Calu3 (cell line): ENCODE measurements around the gene EIF4B. TPM values are rescaled to one million over a fixed set of nuclear protein-coding genes. Genes with fewer than 3 reads are reported as not detected.

Experiments
- BruUV-seq: library from RNA; stranded (reverse); fragments of 400-500 nt; replicated peaks from 2 replicates; lab custom pipeline; 2021; lab: Mats Ljungman, UMichigan
- CTCF ChIA-PET: fragments of 300-600 bp; sonication (Branson Sonifier 250); formaldehyde crosslinking; loops from one replicate; lab custom pipeline; 2022; ENCODE audit warnings: antibody characterized with exemption; lab: Charles Lee
- DNase-seq: peaks from one replicate; pipeline ENCODE4 v3.0.0; 2022
- H3K27ac Mint-ChIP-seq: one replicate; pipeline ENCODE4 v1.8.0; 2022; ENCODE audit warnings: mixed read lengths; ENCODE audit not compliant: unreplicated experiment
- H3K27me3 Mint-ChIP-seq: one replicate; pipeline ENCODE4 v1.8.0; 2022; ENCODE audit warnings: mixed read lengths; ENCODE audit not compliant: unreplicated experiment
- H3K36me3 Mint-ChIP-seq: one replicate; pipeline ENCODE4 v1.8.0; 2022; ENCODE audit warnings: mild to moderate bottlenecking, moderate library complexity, mixed read lengths; ENCODE audit not compliant: insufficient read depth, unreplicated experiment
- H3K4me1 Mint-ChIP-seq: one replicate; pipeline ENCODE4 v1.8.0; 2022; ENCODE audit warnings: mild to moderate bottlenecking, low read depth, mixed read lengths; ENCODE audit not compliant: unreplicated experiment
- H3K4me3 Mint-ChIP-seq: one replicate; pipeline ENCODE4 v1.8.0; 2022; ENCODE audit warnings: mild to moderate bottlenecking, low read depth, moderate library complexity, mixed read lengths; ENCODE audit not compliant: unreplicated experiment
- H3K9me3 Mint-ChIP-seq: one replicate; pipeline ENCODE4 v1.8.0; 2022; ENCODE audit warnings: low read depth, mixed read lengths; ENCODE audit not compliant: unreplicated experiment
- intact Hi-C: fragments of 100-400 bp; cut with micrococcal nuclease; formaldehyde crosslinking; loops from one replicate; pipeline ENCODE4 v1.10.0; 2022; ENCODE audit not compliant: unreplicated experiment
- total RNA-seq: library from RNA; stranded (reverse); gene quantifications from 2 replicates; pipeline ENCODE4 v1.2.3, GENCODE V29; 2022
- TF ChIP-seq, protein P1 (sequence below): fragments of 200-600 bp; IDR thresholded peaks from one replicate; pipeline ENCODE4 v1.8.0; 2022; ENCODE audit warnings: antibody characterized with exemption; ENCODE audit not compliant: unreplicated experiment

EIF4B gene
- total RNA-seq, 1 experiment from 2014 or later: 272 TPM

- CTCF ChIA-PET: no interaction called here
- no TSS peak for BruUV-seq
- Mint-ChIP-seq H3K27me3 (no peaks in the 10 kb centered on the region), H3K36me3 (peaks cover 82% of the 10 kb centered on the region), H3K4me1 (peaks cover 9% of the 10 kb centered on the region), H3K27ac (no peak overlapping the region), H3K4me3 (no peak overlapping the region), H3K9me3 (no peaks in the 10 kb centered on the region)
- no peak for DNase-seq
- TF ChIP-seq, protein P1, sequence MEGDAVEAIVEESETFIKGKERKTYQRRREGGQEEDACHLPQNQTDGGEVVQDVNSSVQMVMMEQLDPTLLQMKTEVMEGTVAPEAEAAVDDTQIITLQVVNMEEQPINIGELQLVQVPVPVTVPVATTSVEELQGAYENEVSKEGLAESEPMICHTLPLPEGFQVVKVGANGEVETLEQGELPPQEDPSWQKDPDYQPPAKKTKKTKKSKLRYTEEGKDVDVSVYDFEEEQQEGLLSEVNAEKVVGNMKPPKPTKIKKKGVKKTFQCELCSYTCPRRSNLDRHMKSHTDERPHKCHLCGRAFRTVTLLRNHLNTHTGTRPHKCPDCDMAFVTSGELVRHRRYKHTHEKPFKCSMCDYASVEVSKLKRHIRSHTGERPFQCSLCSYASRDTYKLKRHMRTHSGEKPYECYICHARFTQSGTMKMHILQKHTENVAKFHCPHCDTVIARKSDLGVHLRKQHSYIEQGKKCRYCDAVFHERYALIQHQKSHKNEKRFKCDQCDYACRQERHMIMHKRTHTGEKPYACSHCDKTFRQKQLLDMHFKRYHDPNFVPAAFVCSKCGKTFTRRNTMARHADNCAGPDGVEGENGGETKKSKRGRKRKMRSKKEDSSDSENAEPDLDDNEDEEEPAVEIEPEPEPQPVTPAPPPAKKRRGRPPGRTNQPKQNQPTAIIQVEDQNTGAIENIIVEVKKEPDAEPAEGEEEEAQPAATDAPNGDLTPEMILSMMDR: no peak
- intact Hi-C loops: no loop called here
Measured at GRCh38 chr12:53036802-53037201, 30.5 kb downstream of the EIF4B start.

DNA sequence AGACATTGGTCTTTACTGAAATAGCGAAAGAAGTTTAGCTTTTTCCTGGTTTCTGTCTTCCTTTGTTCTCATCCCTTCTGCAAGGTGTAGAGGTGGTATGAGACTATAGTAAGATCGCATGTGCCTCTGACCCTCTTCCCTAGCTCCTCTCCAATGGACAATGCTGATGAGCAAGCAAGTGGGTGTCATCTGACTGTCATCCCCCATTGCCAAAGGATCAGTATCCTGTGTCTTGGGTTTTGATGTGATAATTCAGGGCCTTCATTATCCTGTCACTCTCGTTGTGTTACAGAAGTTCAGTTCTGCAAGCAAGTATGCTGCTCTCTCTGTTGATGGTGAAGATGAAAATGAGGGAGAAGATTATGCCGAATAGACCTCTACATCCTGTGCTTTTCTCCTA lies 33.6 kb downstream of the EIF4B start:
- Mint-ChIP-seq H3K36me3 (peaks cover 75% of the 10 kb centered on the region), H3K27me3 (no peaks in the 10 kb centered on the region), H3K27ac (no peak overlapping the region), H3K9me3 (no peaks in the 10 kb centered on the region), H3K4me3 (no peak overlapping the region), H3K4me1 (peaks cover 15% of the 10 kb centered on the region)
- CTCF ChIA-PET: no interaction called here
- intact Hi-C loops: no loop called here
- no peak for DNase-seq
- TF ChIP-seq, protein P1: no peak
- BruUV-seq: no TSS peak

DNA sequence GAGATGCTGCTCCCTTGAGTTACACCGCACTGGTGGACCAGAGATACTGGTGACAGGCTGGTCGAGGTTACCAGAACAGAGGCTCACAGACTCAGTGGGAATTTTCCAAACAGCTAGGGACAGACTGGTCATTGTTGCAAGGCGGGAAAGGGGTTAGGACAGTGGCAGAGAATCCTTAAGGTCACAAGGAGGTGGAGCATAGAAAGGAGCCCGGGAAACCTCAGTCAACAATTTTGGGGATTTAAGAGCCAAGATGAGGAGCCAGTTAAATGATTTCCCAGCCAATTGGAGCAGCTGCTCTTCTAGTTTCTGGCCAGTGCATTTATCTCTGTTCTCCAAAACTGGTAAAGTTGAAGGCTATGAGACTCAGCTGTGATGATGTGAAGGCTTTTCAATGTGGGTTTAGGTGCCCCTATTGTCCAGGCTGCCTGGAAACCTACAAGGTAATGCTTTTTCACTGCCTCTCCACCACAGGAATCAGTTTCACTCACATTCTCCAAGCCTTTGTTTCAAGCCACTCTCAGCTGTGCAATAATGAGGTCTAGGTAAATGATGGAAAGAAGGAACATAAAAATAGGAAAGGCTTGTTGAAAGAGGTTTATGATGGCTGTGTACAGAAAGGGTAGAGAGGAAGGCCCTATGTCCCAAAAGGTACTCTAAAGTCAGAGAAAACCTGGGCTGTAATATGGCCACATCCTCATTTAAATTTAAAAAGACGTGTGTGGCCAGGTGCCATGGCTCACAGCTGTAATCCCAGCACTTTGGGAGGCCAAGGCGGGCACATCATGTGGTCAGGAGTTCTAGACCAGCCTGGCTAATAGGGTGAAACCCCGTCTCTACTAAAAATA lies 36.6 kb downstream of the EIF4B start:
- H3K4me1 Mint-ChIP-seq: peaks cover 26% of the 10 kb centered on the region
- peaks cover 69% of the 10 kb centered on the region for H3K36me3 Mint-ChIP-seq
- H3K27me3 Mint-ChIP-seq: no peaks in the 10 kb centered on the region
- no peaks in the 10 kb centered on the region for H3K9me3 Mint-ChIP-seq
- H3K27ac Mint-ChIP-seq: peak overlapping the region; percentile 80
- no peak for DNase-seq
- CTCF ChIA-PET: interaction anchor here (0.9 kb wide), 1 partner anchor 33 kb away, joined by 3 read pairs; no protein-coding TSS in a partner anchor
- intact Hi-C loops: no loop called here
- TF ChIP-seq, protein P1: no peak
- no TSS peak for BruUV-seq
- H3K4me3 Mint-ChIP-seq: no peak overlapping the region

- Mint-ChIP-seq H3K9me3 (no peaks in the 10 kb centered on the region), H3K4me3 (no peak overlapping the region), H3K36me3 (peaks cover 59% of the 10 kb centered on the region), H3K27ac (no peak overlapping the region), H3K4me1 (peaks cover 28% of the 10 kb centered on the region), H3K27me3 (no peaks in the 10 kb centered on the region)
- DNase-seq: no peak
- CTCF ChIA-PET: interaction anchor here (0.9 to 1.4 kb wide), 2 partner anchors 10 to 34 kb away, joined by 3 read pairs; no protein-coding TSS in a partner anchor
- TF ChIP-seq, protein P1: no peak
- intact Hi-C loops: no loop called here
- no TSS peak for BruUV-seq
Measured at GRCh38 chr12:53044052-53044581, 37.9 kb downstream of the EIF4B start.
